Neural progenitor cell (in vitro differentiated cells): ENCODE data around the gene RUFY2.
"Not testable (repeated sequence)": the region's sequence is repeated elsewhere in the genome, so short reads cannot be mapped to it uniquely, and the experiment has no call there.

ENCODE experiments used
- CTCF ChIP-seq: fragments of 200-600 bp; sonication (generic); IDR thresholded peaks from 2 replicates; pipeline ENCODE4 v1.5.1; 2017; ENCODE audit warnings: antibody characterized with exemption, mild to moderate bottlenecking
- EZH2 ChIP-seq: fragments of 200-600 bp; sonication (generic); IDR thresholded peaks from 2 replicates; pipeline ENCODE4 v1.6.1; 2017; ENCODE audit warnings: antibody characterized with exemption, mild to moderate bottlenecking, moderate library complexity
- EZH2phosphoT487 ChIP-seq: fragments of 200-600 bp; sonication (generic); IDR thresholded peaks from 2 replicates; pipeline ENCODE4 v1.6.1; 2017; ENCODE audit warnings: antibody characterized with exemption

- not testable (repeated sequence) for TF ChIP-seq CTCF, EZH2, EZH2phosphoT487
Measured at GRCh38 chr10:68314930-68315329, 92.1 kb downstream of the RUFY2 start.
